HPDE6-E6E7 (cell line): ENCODE results near the gene XYLT1.

Source experiments
- DNase-seq: peaks from one replicate; pipeline ENCODE4 v3.0.0; 2011; ENCODE audit warnings: missing footprints; ENCODE audit errors: extremely low spot score

Gene XYLT1

GRCh38 chr16:17286443-17286842, 184.3 kb downstream of the XYLT1 start:
- no peak for DNase-seq

- no peak for DNase-seq
These were observed 187.7 kb downstream of the XYLT1 start for GRCh38 chr16:17283016-17283415.

GRCh38 chr16:17282247-17282646, 188.5 kb downstream of the XYLT1 start:
- DNase-seq = no peak

- DNase-seq = no peak
These were observed 189.7 kb downstream of the XYLT1 start for GRCh38 chr16:17281052-17281451.

- DNase-seq = no peak
These were observed 191.8 kb downstream of the XYLT1 start for GRCh38 chr16:17278988-17279387.

GRCh38 chr16:17277981-17278381, 192.8 kb downstream of the XYLT1 start:
- DNase-seq = no peak

GRCh38 chr16:17276610-17277009, 194.2 kb downstream of the XYLT1 start:
- no peak for DNase-seq

GRCh38 chr16:17276010-17276530, 194.7 kb downstream of the XYLT1 start:
- DNase-seq = no peak

GRCh38 chr16:17275076-17276009, 195.4 kb downstream of the XYLT1 start:
- DNase-seq = no peak

- no peak for DNase-seq
These were observed 197.6 kb downstream of the XYLT1 start for GRCh38 chr16:17273142-17273561.

GRCh38 chr16:17272716-17273115, 198.0 kb downstream of the XYLT1 start:
- no peak for DNase-seq

- DNase-seq = no peak
These were observed 199.1 kb downstream of the XYLT1 start for GRCh38 chr16:17271687-17272086.

GRCh38 chr16:17270683-17271109, 200.1 kb downstream of the XYLT1 start:
- no peak for DNase-seq

- no peak for DNase-seq
These were observed 200.6 kb downstream of the XYLT1 start for GRCh38 chr16:17270111-17270510.

GRCh38 chr16:17269439-17269838, 201.3 kb downstream of the XYLT1 start:
- DNase-seq = no peak

GRCh38 chr16:17266608-17267313, 204.0 kb downstream of the XYLT1 start:
- DNase-seq = no peak

GRCh38 chr16:17265154-17265553, 205.6 kb downstream of the XYLT1 start:
- DNase-seq = no peak

- no peak for DNase-seq
These were observed 209.4 kb downstream of the XYLT1 start for GRCh38 chr16:17261197-17261858.

GRCh38 chr16:17260276-17260849, 210.4 kb downstream of the XYLT1 start:
- no peak for DNase-seq

- no peak for DNase-seq
These were observed 210.9 kb downstream of the XYLT1 start for GRCh38 chr16:17259751-17260270.
